Tibial nerve (tissue), 4 donors: ENCODE measurements around the gene SRSF5.

ENCODE experiments used
- CTCF ChIP-seq, 5 experiments: fragments of 200-600 bp in 3 of 5; fragments of 450-650 bp in 2 of 5; sonication (generic) in 3 of 5; IDR thresholded peaks; one replicate each; pipeline ENCODE4 v1.5.1; 2016 to 2019; ENCODE audit warnings: antibody characterized with exemption in 5 of 5, mild to moderate bottlenecking in 3 of 5, moderate library complexity in 2 of 5
- EP300 ChIP-seq, 2 donors: sonication (generic); formaldehyde crosslinking; IDR thresholded peaks; one replicate each; pipeline ENCODE4 v1.6.1; 2017; ENCODE audit warnings: antibody characterized with exemption in 2 of 2, mild to moderate bottlenecking in 1 of 2
- POLR2A ChIP-seq, 2 donors: fragments of 450-650 bp; IDR thresholded peaks; one replicate each; pipeline ENCODE4 v1.6.1; 2017; ENCODE audit warnings: antibody characterized with exemption in 2 of 2, mild to moderate bottlenecking in 2 of 2, moderate library complexity in 2 of 2

GRCh38 chr14:69776875-69777453 is 10.0 kb downstream of the SRSF5 start:
- TF ChIP-seq CTCF (IDR thresholded peaks at IDR 0.05): no peak
- no peak for TF ChIP-seq POLR2A (IDR thresholded peaks at IDR 0.05)
- TF ChIP-seq EP300 (IDR thresholded peaks at IDR 0.05): no peak
